Measurements from ENCODE around the gene SPA17.
A peak's percentile ranks its signal among the peaks of the same experiment; 100 is the strongest.

Gene SPA17

DNA sequence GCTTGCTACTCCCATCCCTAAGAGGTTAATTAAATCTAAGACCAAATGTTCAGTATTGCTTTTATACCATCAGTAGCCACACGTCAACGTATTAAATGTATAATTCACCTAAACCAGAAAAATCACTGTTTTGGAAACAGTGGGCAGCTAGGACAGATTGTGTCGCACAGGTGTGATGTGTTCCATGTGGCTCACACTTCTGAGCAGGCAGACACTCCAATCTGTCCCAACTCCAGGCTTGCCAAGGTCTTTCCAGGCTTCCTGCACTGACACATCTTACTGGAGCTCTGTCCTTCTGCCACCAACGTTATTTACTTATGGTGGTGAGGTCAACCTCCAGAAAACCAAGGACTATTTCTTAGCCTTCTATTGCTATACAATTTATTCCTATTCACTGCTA, 11.6 kb upstream of the SPA17 start:
- DNase-seq (ENCODE audit: low spot score): no peak

DNA sequence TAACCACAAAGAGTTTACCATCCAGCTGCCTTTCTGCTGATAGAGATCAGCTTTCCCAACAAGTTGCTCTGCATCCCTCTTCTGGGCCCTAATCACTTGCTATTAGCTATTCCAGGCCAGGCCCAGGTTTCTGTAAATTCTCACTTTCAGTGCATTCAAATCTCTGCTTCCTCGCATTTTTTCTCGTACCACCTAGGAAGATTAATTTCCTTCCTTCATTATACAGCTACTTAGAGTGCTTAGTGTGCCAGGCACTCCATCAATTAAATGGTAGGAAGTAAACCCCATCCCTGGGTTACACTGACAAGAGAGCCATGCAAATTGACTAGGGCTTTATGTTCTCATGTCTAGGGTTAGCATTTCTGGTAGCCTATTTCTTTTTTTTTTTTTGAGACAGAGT, 9.8 kb upstream of the SPA17 start:
- no peak for DNase-seq (ENCODE audit: low spot score)

DNA sequence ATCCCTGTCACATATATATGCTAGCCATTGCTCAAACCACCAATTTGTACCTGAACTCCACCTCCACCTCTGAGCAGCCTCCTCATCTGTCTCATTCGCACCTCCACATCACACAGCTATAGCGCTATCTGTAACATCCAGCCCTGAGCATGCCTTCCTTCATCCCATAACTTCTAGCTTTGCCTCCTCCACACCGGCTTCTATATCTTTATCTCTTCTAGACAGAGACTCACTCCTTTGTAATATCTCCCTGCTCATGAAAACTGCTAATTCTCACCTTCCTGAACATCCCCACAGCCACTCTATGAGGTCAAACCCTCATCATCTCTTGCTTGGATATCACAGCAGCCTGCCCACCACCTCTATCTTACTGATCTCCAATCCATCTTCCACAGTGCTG, 6.1 kb upstream of the SPA17 start:
- no peak for DNase-seq (ENCODE audit: low spot score)

DNA sequence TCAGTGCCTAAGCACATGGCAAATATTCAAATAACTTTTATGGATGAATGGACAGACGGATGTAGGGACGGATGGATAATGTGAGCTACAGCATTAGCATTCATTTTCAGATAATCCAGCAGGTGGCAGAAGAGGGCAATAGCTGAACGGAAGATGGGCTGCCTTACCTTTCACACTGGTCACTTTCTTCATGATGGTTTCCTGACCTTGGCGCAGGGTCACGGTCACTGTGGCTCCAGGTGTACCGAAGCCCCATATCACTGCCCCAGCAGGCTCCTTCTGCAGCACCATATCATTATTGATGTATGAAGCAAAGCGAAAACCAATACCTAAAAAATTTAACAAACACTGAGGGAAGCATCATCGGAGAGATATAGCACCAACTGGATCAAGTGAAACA, 4.5 kb upstream of the SPA17 start:
- peak; percentile 72 for DNase-seq (ENCODE audit: low spot score)

DNA sequence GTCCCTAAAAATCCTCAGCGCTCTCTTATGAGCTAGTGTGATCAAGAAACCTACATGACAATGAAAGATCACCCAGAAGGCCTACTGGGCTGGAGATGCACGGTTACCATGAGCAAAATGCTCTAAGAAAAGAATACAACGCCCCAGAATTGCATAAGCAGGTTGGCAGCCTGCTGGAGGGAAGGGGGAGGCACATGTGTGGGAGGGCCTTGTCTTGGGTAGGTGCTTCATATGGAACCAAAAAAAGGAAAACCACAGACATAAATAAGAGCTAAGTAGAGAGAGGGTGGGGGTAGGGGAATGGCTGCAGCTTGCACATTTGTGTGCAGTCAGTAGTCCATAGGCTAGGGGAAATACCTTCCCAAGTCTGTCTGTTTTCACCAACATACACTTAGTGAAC, 3.0 kb upstream of the SPA17 start:
- DNase-seq (ENCODE audit: low spot score): no peak

DNA sequence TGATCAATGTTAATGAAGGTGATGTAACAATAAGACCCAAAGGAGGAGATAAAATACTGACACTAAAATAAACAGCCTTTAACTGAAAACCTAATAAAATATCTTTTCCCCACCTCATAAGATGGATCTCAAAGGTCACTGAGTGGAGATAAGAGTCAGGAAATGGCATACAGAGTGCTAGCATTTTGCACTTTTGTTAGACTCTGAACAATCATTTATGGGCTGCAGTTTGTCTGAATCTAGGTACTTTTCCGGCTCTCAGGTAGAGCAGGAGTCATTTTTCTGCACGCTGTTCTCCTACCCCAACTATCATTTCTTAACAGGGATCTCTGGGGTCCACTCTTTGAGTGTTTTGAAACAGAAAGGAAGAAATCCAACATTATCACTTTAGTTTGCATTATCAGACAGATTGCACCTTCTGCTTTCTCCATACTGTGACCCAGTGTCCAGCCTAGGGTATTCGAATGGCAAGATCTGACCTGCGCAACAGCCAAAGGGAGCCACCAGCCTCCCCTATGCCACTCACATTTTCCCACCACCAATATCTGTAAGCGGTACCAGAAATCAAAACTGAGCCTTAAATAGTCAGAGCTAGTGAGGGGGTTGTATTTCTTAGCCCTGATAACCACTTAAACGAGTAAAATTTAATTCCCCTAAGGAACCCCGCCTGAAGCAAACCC, 1.0 kb upstream of the SPA17 start:
- peak; percentile 16 for DNase-seq (ENCODE audit: low spot score)

DNA sequence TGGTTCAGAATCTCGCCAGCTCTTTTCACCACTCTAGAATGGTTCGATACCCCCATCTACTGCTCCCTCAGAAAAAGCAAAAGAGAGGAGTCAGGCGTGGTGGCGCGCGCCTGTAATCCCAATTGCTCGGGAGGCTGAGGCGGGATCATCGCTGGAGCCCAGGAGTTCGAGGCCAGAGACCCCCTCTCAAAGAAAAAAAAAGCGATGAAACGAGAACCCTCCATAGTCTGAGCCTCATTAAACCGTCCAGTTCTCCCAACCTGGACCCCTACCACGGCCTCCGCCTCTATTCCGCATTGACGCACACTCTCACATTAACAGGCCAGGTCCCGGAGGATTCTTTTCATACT, 439 bp downstream of the SPA17 start:
- DNase-seq (ENCODE audit: low spot score): no peak

DNA sequence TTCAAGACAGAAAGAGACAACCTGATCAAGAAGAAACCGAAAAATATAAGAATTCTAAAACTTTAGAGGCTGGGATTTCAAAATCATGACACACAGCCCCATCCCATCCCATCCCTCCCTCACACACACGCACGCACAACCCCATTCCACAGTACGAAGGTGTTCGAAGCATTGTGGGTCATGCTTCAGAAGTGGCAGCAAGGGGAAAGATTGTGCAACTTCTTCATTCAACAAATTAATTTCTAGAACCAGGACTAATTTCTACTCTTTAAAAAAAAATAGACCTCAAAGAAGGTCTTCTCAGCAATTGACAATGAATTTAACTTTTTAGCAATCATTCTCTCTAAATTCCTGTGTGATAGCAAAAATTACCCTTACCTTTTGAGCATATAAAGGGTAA, 867 bp downstream of the SPA17 start:
- DNase-seq (ENCODE audit: low spot score): peak; percentile 19

DNA sequence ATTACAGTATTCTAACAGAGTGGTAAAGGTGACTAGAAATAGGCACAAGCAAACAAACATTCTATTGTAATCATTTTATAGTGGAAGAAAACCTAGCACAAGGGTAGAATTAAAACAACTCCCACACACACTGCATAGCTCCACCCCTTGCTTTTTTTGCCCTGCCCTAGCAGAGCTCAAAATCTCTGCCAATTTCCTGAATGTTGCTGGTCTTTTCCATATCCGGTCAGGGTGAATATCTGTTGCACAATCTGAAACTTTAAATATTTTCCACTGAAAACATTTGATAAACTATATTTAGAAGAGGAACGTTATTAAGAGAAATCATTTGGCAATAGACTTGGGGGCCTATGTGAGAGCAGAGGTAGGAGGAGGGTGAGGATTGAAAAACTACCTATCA, 2.7 kb downstream of the SPA17 start:
- DNase-seq (ENCODE audit: low spot score): no peak

DNA sequence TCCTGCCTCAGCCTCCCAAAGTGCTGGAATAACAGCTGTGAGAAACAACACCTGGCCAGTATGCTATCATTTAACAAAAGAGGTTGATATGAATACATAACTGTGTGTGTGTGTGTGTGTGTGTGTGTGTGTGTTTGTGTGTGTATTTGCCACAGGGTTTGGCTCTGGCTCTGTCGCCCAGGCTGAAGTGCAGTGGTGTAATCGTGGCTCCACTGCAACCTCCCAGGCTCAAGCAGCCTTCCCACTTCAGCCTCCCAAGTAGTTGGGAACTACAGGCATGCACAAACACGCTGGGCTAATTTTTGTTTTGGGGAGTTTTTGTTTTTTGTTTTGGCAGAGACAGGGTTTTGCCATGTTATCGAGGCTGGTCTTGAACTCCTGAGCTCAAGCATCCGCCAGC, 4.7 kb downstream of the SPA17 start:
- no peak for DNase-seq (ENCODE audit: low spot score)

DNA sequence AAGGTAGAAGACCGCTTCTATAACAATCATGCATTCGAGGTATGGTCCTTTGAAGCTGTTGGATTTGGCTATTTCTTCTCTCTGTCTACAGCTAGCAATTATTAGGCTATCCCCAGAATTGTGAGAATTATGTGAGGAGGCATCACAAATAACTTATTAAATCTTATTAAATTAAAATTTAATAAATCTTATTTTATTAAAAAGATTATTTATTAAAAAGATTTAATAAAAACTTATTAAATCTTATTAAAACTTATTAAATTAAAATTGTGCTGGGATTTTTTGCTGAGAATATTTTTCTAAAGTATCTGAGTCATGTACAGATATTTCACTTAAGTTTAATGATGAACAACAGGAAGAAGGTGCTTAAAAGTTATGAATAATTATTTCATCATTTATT, 7.7 kb downstream of the SPA17 start:
- no peak for DNase-seq (ENCODE audit: low spot score)

DNA sequence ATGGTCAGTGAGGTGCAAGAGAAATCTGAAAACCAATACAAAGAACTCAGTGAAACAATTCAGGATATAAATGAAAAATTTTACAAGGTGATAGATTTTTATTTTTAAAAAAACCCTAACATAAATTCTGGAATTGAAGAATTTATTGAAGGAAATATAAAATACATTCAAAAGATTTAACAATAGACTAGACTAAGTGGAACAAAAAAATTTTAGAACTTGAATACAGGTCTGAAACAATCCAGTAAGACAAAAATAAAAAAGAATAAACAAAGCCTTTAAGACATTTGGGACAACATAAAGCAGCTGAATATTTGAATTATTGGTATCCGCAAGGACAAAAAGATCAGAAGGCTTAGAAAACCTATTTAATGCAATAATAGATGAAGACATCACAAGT, 8.7 kb downstream of the SPA17 start:
- no peak for DNase-seq (ENCODE audit: low spot score)

DNA sequence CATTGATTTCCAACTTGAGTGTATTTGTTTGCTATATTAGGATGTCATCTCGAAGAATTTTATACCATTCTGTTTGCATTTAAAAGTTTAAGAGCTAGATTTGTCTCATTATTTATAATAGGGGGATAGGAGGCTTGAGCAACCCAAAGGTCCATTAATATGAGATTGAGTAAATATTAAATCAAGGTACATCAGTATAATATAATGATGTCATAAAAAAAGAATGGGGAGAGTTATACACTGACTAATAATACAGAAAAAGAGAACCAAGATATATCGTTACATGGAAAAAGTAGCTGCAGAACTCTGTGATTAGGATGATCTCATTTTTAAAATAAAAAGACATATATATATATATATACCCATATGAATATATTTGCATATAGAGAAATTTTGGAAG, 19.4 kb downstream of the SPA17 start:
- DNase-seq (ENCODE audit: low spot score): no peak

DNA sequence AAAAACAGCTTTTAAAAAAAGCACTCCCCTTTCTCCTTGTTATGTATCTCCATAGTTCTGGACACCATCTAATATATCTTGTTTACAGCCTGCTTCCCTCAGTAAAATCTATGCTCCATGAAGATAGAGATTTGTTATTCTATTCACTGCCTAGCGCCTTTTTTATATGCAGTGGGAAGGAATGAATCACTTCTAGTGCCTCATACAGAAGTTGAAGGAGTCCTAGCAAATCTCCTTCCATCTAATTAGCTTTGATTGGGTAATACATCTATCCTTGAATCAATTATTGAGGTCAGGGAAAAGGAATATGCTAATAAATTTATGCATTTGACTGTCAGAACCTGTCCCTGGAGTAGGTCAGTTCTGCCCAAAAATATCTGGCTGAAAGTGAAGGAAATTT, 25.8 kb downstream of the SPA17 start:
- no peak for DNase-seq (ENCODE audit: low spot score)

DNA sequence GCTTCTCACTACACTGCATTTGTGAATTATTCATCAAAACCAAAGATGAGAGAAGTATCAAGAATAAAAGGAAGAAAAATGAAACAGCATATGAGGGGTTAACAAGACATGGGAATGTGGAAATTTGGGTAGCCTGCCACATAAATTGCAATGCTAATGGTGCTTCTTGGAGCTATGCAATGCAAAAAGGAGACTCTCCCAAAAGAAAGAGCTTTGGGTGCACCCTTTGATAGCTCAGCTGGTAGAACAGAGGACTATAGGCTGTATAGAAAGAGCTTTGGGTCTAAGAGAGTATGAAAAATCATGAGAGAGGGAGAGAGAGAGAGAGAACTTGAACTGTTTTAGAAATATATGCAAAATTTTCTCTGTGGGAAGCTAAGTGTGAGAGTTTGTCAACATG, 26.3 kb downstream of the SPA17 start:
- no peak for DNase-seq (ENCODE audit: low spot score)

DNA sequence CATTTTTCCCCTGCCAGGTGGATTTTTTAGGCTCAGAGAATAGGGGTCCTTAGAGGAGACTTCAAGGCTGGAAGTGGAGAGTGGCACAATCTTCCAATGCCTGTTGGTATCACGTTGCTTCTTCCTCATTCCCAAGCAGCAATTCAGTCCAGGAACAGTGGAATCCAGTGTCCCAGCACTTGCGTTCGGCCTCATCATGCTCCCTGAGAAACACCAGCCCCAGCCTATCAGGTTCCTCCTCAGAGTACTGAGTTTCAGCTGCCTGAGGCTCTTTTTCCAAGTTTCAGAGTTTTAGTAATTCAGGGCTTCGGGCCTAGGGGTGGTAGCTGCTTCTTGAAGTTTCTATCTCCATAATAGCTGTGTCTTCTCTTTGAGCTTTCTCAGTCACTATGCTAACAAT, 34.1 kb downstream of the SPA17 start:
- no peak for DNase-seq (ENCODE audit: low spot score)

DNA sequence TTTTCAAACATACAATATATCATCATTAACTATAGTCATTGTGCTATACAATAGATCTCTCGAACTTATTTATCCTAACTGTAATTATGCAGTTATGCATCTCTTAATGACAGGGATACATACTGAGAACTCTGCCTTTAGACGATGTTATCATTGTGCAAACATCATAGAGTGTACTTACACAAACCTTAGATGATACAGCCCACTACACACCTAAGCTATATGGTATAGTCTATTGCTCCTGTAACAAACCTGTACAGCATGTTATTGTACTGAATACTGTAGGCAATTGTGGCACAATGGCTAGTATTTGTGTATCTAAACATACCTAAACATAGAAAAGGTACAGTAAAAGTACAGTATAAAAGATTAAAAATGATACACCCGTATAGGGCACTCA, 38.7 kb downstream of the SPA17 start:
- DNase-seq (ENCODE audit: low spot score): no peak

DNA sequence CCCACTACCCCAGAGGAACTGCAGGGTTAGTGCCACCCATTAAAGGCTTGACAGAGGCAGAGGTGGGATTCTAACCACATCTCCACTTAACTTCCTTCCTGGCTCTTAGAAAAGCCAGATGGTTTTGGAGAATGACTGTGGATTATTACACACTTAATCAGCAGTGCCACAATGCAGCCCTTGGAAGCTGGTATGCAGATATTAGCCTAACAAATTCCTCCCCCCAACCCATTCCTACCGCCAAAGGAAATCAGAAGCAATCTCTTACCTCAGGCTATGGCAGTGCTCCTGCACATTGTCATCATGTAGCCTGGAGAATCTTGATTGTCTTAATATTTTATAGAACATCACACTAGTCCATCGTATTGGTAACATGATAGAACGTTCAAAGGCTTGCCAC, 42.9 kb downstream of the SPA17 start:
- no peak for DNase-seq (ENCODE audit: low spot score)

DNA sequence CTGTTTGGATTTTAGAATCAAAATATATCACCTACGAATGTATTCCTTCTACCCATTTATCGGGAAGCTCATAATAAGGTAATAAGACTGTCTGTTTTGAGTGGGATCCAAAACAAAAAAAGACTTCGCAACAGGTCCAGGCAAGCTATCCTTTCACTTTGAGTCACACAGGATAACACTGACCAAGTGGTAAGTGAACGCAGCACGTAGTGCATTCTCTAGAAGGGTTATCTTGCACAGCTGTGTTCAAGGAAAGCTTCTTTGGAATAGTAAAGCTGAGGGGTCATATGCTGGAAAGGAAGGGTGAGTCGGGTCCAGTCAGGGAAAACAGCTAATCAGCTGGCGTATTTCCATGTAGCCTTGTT, 43.7 kb downstream of the SPA17 start:
- DNase-seq (ENCODE audit: low spot score): no peak

DNA sequence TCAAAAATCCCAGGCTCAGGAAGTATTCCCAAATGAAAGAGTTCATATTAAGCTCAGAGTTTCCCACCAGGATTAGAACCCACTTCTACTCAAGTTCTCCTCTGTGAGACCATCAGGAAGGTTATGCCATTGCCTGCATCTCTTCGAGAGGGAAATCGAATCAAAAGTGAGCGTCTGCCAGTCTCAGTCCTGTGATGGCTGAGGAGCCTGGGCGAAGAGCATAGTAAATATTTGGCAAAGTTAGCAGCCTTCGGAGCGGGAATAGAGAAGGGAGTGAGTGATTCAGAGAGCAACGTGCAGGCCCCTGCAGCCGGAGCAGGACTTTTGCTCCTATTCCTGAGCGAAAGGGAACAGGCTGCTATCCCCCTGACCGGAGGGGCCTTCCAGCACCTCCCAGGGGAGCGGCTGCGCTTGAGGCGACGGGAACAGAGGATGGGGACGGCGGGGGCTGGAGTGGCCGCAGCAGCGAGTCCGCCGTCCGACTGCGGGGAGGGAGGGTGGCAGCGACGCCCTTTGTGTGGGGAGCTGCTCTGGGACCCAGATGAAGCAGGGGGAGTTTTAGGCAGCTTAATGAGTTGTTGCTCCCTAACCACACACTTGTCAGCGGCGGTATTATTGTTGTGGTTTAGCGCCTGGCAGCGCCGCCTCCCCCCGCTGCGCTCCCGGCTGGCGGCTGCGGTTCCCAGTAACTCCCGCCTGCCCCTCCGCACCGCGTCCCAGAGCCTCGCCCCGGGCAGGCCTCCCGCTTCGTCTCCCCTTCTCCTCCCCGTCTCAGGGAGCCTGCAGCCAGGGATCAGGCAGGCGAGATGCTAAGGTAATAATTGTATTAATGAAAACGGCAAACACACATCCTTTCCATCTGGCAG, 44.3 kb downstream of the SPA17 start:
- DNase-seq (ENCODE audit: low spot score): no peak

DNA sequence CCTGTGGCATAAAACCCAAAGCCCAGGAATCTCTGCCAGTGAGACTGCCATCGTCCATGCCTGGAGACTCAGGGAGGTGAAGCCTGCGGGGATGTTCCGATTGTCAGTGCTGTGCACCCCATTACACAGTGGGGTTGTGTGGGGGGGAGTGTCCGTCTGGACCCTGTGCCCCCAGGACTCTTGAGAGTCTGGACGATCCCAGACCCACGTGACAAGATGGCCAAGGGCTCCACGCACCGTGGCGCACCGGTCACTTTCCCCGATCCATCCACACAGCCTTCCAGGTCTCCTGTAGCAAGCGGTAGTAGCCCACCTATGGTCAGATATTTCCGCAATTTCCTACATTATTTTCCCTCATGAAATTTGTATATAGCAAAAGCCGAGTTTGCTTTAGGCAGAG, 45.1 kb downstream of the SPA17 start:
- DNase-seq (ENCODE audit: low spot score): no peak

DNA sequence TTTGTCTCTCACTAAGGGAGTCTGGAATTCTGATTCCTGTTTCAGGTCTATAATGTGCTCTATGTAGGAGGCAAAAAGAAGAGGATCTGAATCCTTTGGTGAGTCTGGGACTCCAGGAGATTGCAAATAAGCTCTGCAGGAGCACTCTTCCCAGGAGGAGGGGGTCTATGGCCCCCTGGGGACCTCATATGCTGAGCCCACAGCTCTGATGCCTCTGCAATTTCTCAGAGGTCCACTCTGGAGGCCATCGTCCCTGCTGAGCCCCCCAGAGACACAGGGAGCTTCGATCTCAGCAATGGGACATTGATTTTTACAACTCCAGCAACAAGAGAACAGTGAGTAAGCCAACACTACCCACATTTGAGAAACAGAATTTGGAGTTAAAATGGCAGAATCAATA, 45.8 kb downstream of the SPA17 start:
- no peak for DNase-seq (ENCODE audit: low spot score)

DNA sequence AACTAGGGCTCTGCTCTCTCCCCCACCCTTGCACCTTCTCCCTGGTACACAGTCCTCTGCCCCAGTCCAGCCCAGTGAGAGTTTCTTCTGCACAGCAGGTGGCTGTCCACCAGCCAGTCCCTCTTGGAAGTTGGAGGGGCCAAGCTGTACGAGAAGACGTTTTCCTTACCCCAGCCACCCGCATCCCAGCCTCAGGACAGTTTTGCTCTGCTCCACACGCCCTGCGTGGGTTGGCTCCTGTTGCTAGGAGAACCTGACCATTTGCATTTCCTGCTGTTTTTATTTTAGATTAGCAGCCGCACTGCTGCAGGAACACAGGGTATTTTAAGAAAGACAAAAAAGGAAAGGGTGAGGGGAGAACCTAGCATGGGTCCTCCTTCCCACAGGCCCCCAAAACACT, 48.5 kb downstream of the SPA17 start:
- DNase-seq (ENCODE audit: low spot score): no peak

Measured in RKO (cell line).